ENCODE results near the gene NPFFR1.
A peak's percentile ranks its signal among the peaks of the same experiment; 100 is the strongest.

Gene NPFFR1

GRCh38 chr10:70283445-70284399 lies at the start of gene NPFFR1:
NPFFR1 (minus strand) TSS chr10:70284004; CDS start chr10:70283676, 328 bp downstream.
- DNase-seq: no peak

GRCh38 chr10:70333268-70333667 lies 49.5 kb upstream of the NPFFR1 start:
- no peak for DNase-seq

GRCh38 chr10:70331486-70332268 lies 47.9 kb upstream of the NPFFR1 start:
- DNase-seq: no peak

- no peak for DNase-seq
Observed at GRCh38 chr10:70331160-70331485, 47.3 kb upstream of the NPFFR1 start.

- DNase-seq: no peak
Observed at GRCh38 chr10:70330671-70331070, 46.9 kb upstream of the NPFFR1 start.

- no peak for DNase-seq
Observed at GRCh38 chr10:70328967-70329366, 45.2 kb upstream of the NPFFR1 start.

GRCh38 chr10:70328018-70328417 lies 44.2 kb upstream of the NPFFR1 start:
- DNase-seq: no peak

GRCh38 chr10:70324951-70325781 lies 41.4 kb upstream of the NPFFR1 start:
- no peak for DNase-seq

GRCh38 chr10:70324339-70324861 lies 40.6 kb upstream of the NPFFR1 start:
- peak; percentile 64 for DNase-seq

- DNase-seq: no peak
Observed at GRCh38 chr10:70323697-70324338, 40.0 kb upstream of the NPFFR1 start.

- DNase-seq: no peak
Observed at GRCh38 chr10:70323138-70323696, 39.4 kb upstream of the NPFFR1 start.

- no peak for DNase-seq
Observed at GRCh38 chr10:70321897-70322890, 38.4 kb upstream of the NPFFR1 start.

- no peak for DNase-seq
Observed at GRCh38 chr10:70321233-70321632, 37.4 kb upstream of the NPFFR1 start.

- no peak for DNase-seq
Observed at GRCh38 chr10:70320751-70321150, 36.9 kb upstream of the NPFFR1 start.

- DNase-seq: no peak
Observed at GRCh38 chr10:70319824-70320223, 36.0 kb upstream of the NPFFR1 start.

- DNase-seq: no peak
Observed at GRCh38 chr10:70319183-70319582, 35.4 kb upstream of the NPFFR1 start.

GRCh38 chr10:70317943-70318318 lies 34.1 kb upstream of the NPFFR1 start:
- DNase-seq: no peak

- DNase-seq: no peak
Observed at GRCh38 chr10:70317272-70317942, 33.6 kb upstream of the NPFFR1 start.

GRCh38 chr10:70315815-70316214 lies 32.0 kb upstream of the NPFFR1 start:
- no peak for DNase-seq

- no peak for DNase-seq
Observed at GRCh38 chr10:70315276-70315675, 31.5 kb upstream of the NPFFR1 start.
